SKM-1 (cell line): Measurements from ENCODE around the gene NRP1.
"Not testable (repeated sequence)": the region's sequence is repeated elsewhere in the genome, so short reads cannot be mapped to it uniquely, and the experiment has no call there.

Experiments used
- DNase-seq: peaks from one replicate; lab custom pipeline; 2025; ENCODE audit not compliant: unreplicated experiment; lab: John Stamatoyannopoulos, UW

NRP1 gene

DNA sequence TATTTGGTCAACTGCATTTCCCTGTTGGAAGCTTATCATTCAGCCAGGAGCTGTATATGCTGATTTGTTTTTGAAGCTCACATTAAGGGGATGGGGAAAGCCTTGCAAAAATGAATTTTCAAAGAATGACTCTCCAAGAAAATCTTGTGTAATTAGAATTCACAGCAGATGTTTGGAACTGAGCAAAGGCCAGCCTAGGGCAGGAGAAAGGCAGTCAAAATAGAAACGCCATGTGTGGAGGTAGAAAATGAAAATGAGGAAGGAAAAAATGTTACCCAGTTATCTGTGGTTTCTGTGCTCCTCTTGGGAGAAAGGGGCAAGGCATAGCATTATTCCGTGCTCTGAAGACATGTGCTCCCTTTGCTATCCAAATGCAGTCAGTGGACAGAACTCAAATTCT lies 93.5 kb downstream of the NRP1 start:
- DNase-seq, result no peak

- DNase-seq, result no peak
These were observed 94.2 kb downstream of the NRP1 start for GRCh38 chr10:33240258-33240657.

DNA sequence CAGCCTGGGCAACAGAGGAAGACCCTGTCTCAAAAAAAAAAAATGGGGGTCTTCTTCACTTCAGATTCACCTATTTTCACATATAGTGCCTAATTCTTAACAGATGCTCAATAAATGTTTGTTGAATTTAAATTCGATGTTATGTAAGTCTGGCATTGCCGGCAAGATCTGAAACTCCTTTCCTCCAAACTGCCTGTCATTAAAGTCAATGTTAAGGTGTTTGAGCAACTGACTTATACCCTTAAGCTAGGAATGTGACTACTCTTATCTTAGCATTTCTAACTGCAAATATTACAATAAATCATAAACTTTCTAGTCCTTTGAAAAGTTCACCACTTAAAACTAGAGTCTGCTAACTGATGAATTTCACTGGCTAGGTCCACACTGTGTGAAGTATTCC lies 95.2 kb downstream of the NRP1 start:
- no peak for DNase-seq

DNA sequence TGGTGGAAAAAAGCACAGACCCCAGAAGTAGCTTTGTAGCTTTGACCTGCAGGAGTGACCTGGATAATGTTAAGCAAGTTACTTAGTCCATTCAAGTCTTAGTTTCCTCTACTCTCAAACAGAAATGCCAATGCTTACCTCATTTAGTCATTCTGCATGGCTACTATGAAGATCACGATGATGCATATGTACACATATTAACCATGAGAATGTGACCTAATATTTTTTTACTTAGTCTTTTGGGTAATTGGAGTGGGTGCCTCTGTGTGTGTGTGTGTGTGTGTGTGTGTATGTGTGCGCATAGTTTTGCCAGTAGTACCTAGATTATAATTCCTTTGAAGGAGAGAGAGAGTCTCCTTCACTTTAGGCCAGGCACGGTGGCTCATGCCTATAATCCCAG lies 95.8 kb downstream of the NRP1 start:
- no peak for DNase-seq

GRCh38 chr10:33237736-33238624 lies 96.5 kb downstream of the NRP1 start:
- DNase-seq, result no peak

GRCh38 chr10:33236916-33237315 lies 97.6 kb downstream of the NRP1 start:
- no peak for DNase-seq

DNA sequence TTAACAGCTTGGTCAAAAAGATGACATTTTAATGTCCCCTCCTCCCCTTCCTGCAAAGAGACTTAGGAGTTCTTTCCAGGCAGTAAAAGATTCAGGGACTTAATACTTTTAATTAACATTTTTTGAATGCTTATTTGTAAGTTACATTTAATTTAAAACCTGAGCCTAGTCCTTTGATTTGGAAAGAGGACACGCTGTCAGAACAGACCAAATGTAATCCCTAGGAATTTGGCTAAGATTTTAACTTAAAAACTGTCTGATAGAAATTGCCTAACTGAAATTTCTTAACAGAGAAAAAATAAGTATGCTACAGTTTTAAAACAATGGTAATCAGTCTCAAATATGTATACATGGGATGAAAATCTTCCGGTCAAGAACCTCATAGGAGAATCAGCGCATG lies 98.5 kb downstream of the NRP1 start:
- DNase-seq, result no peak

- DNase-seq, result no peak
These were observed 99.1 kb downstream of the NRP1 start for GRCh38 chr10:33235251-33235884.

DNA sequence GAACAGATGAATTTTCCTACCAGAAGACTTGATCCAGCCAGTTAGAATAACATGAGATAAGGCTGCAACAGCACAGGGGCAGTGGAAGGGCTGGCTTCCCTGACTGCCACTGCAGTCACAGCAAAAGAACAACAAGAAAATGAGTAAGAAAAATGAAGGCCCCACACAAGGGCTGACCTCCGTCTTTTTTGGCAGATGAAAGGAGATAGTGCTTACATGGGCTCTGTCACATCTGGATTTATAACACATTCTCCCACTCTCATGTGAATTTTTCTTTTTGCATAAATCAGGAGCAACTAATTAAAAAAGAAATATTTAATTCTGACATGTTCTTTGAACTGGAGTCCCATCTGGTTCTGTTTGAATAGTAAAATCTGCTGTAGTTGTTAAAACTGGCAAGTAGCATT lies 99.6 kb downstream of the NRP1 start:
- no peak for DNase-seq

DNA sequence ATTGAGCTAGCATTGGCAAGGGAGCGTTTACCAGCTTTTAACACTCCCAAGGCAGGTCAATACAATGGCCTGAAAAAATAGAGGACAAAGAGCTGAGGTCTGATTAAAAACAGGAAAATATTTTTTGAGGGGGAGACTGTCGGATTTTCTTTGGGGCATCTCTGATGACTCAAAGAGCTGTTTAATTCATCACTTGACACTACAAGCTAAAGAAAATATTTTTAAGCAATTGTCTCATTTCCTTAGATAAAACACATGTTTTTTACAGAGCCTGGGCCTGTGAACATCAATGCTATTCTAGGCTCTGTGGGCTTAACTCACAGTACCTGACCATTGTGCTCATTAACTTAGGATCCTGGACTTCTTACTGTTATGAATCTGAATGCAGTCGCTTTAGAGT lies 100.8 kb downstream of the NRP1 start:
- DNase-seq, result no peak

DNA sequence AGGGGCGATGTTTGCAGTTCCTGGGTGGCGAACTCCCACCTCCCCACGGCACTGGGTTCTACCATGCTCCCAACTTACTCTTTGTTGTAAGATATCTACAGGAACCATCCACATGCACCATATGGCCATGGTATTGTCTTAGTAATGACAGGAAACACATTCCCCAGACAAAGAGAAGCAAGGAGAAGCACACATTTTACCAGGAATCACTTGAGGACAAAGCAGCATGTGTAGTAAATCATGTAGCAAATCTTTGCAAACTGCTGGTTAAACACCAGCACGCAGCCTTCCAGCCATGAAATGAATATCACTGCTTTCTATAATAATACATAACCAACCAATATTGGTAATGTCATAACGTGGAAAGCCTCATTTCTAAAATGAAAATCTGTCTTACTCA lies 101.2 kb downstream of the NRP1 start:
- DNase-seq, result no peak

- no peak for DNase-seq
These were observed 102.7 kb downstream of the NRP1 start for GRCh38 chr10:33231621-33232350.

DNA sequence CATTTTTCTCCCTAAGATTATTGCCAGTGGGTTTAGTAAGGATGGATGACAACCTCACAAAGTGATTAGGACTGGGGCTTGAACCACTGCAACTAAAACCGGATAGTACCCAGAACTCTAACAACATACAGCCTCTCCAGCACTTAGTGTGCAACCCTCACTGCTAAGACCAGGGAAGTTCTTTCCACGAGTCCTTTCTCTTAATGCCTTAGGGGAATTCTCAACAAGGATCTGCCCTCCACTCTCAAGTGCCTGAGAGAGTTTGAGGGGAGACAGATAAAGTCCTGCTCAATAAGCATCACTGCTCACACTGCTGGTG lies 104.6 kb downstream of the NRP1 start:
- DNase-seq, result no peak

GRCh38 chr10:33229252-33229948 lies 105.1 kb downstream of the NRP1 start:
- DNase-seq, result no peak

DNA sequence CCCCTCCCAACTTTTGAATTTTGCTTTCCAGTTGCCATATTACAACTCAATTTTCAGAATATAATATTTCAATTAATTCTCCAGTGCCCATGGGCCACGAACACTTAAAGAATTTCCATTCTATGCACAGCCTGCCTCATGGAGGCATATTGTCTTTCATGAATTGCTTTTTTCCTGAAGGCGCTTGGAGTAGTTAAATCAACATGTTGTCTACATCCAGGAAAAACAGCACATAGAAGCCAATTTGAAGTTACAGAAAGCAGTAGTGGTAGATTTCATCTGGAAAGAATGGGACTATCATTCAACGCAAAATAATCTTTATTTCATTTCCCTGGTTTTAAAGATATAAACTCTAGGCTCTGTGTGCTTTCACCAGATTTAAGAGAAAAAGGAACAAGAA lies 106.0 kb downstream of the NRP1 start:
- DNase-seq, result no peak

DNA sequence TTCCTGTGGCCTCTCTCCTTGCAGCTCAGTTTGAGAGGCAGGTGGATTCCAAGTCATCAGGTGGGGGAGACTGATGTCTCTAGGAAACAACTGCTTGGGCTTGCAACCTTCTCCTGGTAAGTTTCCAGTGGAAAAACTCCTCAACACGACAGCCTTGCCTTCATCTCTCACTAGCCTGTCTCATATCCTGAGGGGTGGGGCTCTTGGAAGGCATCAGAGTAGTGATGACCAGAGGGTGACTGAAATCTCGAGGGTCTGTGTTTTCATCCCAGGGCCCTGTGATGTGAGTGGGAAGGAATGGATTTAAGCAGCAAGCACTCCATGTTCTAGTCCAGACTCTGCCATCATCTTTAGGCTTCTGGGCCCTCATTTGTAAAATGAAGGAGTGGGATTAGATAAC lies 107.0 kb downstream of the NRP1 start:
- no peak for DNase-seq

DNA sequence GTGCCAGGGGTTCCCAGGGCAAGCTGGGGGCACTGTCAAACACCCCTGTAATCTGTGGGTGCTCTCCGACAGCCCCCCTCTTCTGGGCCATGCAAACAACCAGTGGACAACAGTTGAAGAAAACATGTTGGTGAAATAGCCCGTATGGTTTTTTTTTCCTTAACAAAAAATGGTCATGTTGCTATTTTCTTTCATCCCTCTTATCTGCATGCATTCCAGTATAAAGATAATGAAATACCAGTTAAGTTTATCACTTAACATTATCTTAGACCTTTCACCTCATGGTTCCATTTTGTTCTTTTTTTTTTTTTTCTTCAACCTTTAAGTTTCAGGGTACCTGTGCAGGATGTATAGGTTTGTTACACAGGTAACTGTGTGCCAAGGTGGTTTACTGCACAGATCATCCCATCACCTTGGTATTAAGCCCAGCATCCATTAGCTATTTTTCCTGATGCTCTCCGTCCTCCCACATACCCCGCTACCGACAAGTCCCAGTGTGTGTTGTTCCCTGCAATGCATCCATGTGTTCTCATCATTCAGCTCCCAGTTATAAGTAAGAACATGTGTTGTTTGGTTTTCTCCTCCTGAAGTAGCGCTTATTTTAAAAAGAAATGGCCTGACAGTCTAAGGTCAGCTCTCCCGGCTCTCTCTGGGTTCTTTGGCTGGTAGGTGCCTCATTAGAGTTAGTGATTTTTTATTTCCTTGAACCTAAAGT lies 110.1 kb downstream of the NRP1 start:
- no peak for DNase-seq

- DNase-seq, result no peak
These were observed 111.0 kb downstream of the NRP1 start for GRCh38 chr10:33223326-33224000.

- DNase-seq, result not testable (repeated sequence)
These were observed 112.2 kb downstream of the NRP1 start for GRCh38 chr10:33222304-33222703.

DNA sequence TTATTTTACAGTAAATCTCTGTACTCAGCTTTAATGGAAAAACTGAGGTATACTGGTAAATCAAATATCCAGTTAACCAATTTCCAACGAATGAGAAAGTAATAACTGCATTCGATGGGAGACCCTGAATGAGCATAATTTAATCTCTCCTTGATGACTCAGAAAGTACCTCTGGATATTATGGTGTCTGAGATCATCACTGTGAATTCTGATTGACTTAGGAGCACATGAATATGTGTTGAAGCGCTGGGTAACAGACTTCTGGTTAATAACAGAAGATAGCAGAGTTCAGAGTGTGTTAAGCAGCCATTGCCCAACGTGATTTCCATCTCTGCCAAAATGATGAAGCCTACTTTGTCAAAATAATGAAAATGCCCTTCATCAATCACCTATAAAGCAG lies 116.6 kb downstream of the NRP1 start:
- no peak for DNase-seq
